Natural killer cell (primary cell): Measurements from ENCODE around the gene VPS18. TPM values are rescaled to one million over a fixed set of nuclear protein-coding genes. Genes with fewer than 3 reads are reported as not detected.
A peak's percentile ranks its signal among the peaks of the same experiment; 100 is the strongest.

ENCODE experiments used
- ATAC-seq, 3 donors: fragments of 150-1000 bp in 2 of 3; fragments of 200-7000 bp in 1 of 3; cut with Tn5 transposase; 1 replicate in 1 of 3; 2 replicates in 2 of 3; pipeline ENCODE4 v1.10.0; 2021; ENCODE audit warnings: mild to moderate bottlenecking in 2 of 3, moderate library complexity in 2 of 3
- DNase-seq, 2 donors: peaks; one replicate each; pipeline versions ENCODE4 v3.0.0 to v3.0.0-alpha.2; 2013 to 2021; ENCODE audit warnings: mixed read lengths in 1 of 2
- H3K27ac ChIP-seq: one replicate; pipeline ENCODE4 v1.5.1; 2013; ENCODE audit warnings: mild to moderate bottlenecking, low read length
- H3K27me3 ChIP-seq: one replicate; pipeline ENCODE4 v1.6.1; 2013; ENCODE audit warnings: low read length; ENCODE audit not compliant: control insufficient read depth, insufficient read depth
- H3K36me3 ChIP-seq: one replicate; pipeline ENCODE4 v1.6.1; 2013; ENCODE audit warnings: low read length; ENCODE audit not compliant: control insufficient read depth, insufficient read depth
- H3K4me1 ChIP-seq: one replicate; pipeline ENCODE4 v1.6.1; 2013; ENCODE audit warnings: low read length; ENCODE audit not compliant: control insufficient read depth, insufficient read depth
- H3K4me3 ChIP-seq: one replicate; pipeline ENCODE4 v1.5.1; 2013; ENCODE audit warnings: low read length
- H3K9me3 ChIP-seq: one replicate; pipeline ENCODE4 v1.6.1; 2013; ENCODE audit warnings: low read length; ENCODE audit not compliant: control insufficient read depth, insufficient read depth
- H3K27ac Mint-ChIP-seq, 2 donors: one replicate each; pipeline ENCODE4 v1.8.0; 2022; ENCODE audit warnings: mild to moderate bottlenecking in 2 of 2, mixed read lengths in 2 of 2, moderate library complexity in 1 of 2
- H3K27me3 Mint-ChIP-seq, 2 donors: one replicate each; pipeline ENCODE4 v1.8.0; 2022; ENCODE audit warnings: low read depth in 2 of 2, mixed read lengths in 2 of 2
- H3K36me3 Mint-ChIP-seq: one replicate; pipeline ENCODE4 v1.8.0; 2022; ENCODE audit warnings: mixed read lengths
- H3K4me1 Mint-ChIP-seq, 2 donors: one replicate each; pipeline ENCODE4 v1.8.0; 2022; ENCODE audit warnings: mixed read lengths in 2 of 2
- H3K4me3 Mint-ChIP-seq: one replicate; pipeline ENCODE4 v1.8.0; 2022; ENCODE audit warnings: mild to moderate bottlenecking, moderate library complexity, mixed read lengths
- H3K9me3 Mint-ChIP-seq, 2 donors: one replicate each; pipeline ENCODE4 v1.8.0; 2022; ENCODE audit warnings: mixed read lengths in 2 of 2
- CTCF ChIP-seq: fragments of 200-600 bp; IDR thresholded peaks from one replicate; pipeline ENCODE4 v1.8.0; 2022; ENCODE audit warnings: antibody characterized with exemption
- WGBS: methylation state at CpG from one replicate; pipeline ENCODE4 v1.1.7; 2013; ENCODE audit warnings: missing lambda C conversion rate; ENCODE audit not compliant: insufficient coverage; 5-methylcytosine and 5-hydroxymethylcytosine counted together
- intact Hi-C: fragments of 100-400 bp; cut with micrococcal nuclease; formaldehyde crosslinking; loops from one replicate; pipeline ENCODE4 v1.14.2; 2022
- total RNA-seq, 4 donors: library from RNA; stranded (reverse); fragments of 120-200 nt in 1 of 4; gene quantifications; one replicate each; pipeline versions ENCODE4 v1.2.3 to v1.2.4, GENCODE V29; 2013 to 2022

The VPS18 gene
- total RNA-seq, 3 donors from 2014 or later (not counting 1 experiment from before 2014, with no cell fraction given): 30.8 to 35.6 (median 34.1) TPM

DNA sequence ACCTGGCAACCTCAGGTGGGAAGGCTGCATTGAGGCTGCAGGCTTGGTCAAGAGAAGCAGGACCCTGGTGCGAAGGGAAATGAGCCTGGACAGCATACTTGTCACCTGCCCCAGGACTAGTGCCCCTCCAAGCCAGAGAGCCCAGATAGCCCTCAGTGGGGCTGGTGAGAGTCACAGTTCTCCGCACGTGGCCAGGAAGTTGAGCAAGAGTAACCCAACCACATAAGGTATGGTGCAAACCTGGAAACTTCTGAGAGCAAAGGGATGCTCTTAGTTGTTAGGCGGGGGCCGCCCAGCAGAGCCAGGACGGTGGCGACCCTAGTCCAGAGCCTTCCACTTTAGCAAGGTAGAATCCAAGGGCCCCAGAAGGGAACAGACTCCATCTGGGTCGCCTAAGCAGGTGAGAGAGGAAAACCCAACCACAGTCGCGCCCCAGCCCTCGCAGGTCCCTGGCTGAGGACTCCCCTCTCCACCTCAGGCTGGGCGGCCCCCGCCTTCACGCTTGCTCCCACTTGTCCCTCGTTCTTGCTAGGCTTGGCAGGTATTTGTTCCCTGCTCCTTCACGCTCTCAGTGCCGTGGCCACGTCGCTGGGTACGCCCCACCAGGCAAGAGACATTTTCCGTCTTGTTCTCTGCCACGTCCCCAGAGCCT is 1.1 kb upstream of the VPS18 start:
- peaks cover 37 to 44% of the 10 kb centered on the region in 2 donors for H3K4me1 Mint-ChIP-seq
- WGBS: 77% methylated on average over 22 of the region's 22 CpGs
- H3K9me3 ChIP-seq: no peaks in the 10 kb centered on the region
- H3K27me3 ChIP-seq: no peaks in the 10 kb centered on the region
- ATAC-seq: no peak
- H3K27me3 Mint-ChIP-seq: peaks cover 0 to 5% of the 10 kb centered on the region in 2 donors
- H3K4me3 Mint-ChIP-seq: peak overlapping the region; percentile 100
- H3K27ac ChIP-seq: no peak overlapping the region
- H3K9me3 Mint-ChIP-seq: no peaks in the 10 kb centered on the region
- peak in 1 of 2 donors; percentile 32 for DNase-seq
- H3K4me3 ChIP-seq: no peak overlapping the region
- H3K36me3 ChIP-seq: peaks cover 14% of the 10 kb centered on the region
- H3K27ac Mint-ChIP-seq: peak overlapping the region; percentile 98
- no peak for TF ChIP-seq CTCF
- intact Hi-C loops: loop anchor here (5.0 to 10.0 kb wide), 2 partner anchors 216 to 328 kb away; partner anchors contain the start of genes CCDC32 and RPUSD2
- no peaks in the 10 kb centered on the region for H3K36me3 Mint-ChIP-seq
- H3K4me1 ChIP-seq: peaks cover 30% of the 10 kb centered on the region

- Histone ChIP-seq H3K27me3 (no peaks in the 10 kb centered on the region), H3K27ac (peak overlapping the region; percentile 81), H3K4me3 (peak overlapping the region; percentile 73), H3K9me3 (no peaks in the 10 kb centered on the region), H3K36me3 (peaks cover 28% of the 10 kb centered on the region), H3K4me1 (peaks cover 30% of the 10 kb centered on the region)
- peak overlapping the region; percentile 98 for H3K27ac Mint-ChIP-seq
- 3% methylated on average over 32 of the region's 33 CpGs for WGBS
- DNase-seq: peak; percentile 53 to 78
- peaks cover 37 to 44% of the 10 kb centered on the region in 2 donors for H3K4me1 Mint-ChIP-seq
- TF ChIP-seq CTCF: no peak
- H3K4me3 Mint-ChIP-seq: peak overlapping the region; percentile 100
- no peaks in the 10 kb centered on the region for H3K36me3 Mint-ChIP-seq
- intact Hi-C loops: loop anchor here (1.0 to 10.0 kb wide), 4 partner anchors 38 to 330 kb away; partner anchors contain the start of genes CCDC32 and RPUSD2
- peaks cover 0 to 5% of the 10 kb centered on the region in 2 donors for H3K27me3 Mint-ChIP-seq
- peak; percentile 42 to 69 (median 53) for ATAC-seq
- no peaks in the 10 kb centered on the region for H3K9me3 Mint-ChIP-seq
These were observed 615 bp downstream of the VPS18 start for GRCh38 chr15:40894681-40895448.

GRCh38 chr15:40899536-40900207 is 5.4 kb downstream of the VPS18 start:
- Mint-ChIP-seq H3K36me3 (no peaks in the 10 kb centered on the region), H3K4me1 (peaks cover 37 to 52% of the 10 kb centered on the region in 2 donors), H3K27ac (no peak overlapping the region), H3K9me3 (no peaks in the 10 kb centered on the region), H3K4me3 (no peak overlapping the region), H3K27me3 (no peaks in the 10 kb centered on the region)
- no peak for TF ChIP-seq CTCF
- DNase-seq (no peak), ATAC-seq (no peak)
- Histone ChIP-seq H3K4me3 (no peak overlapping the region), H3K9me3 (no peaks in the 10 kb centered on the region), H3K27me3 (no peaks in the 10 kb centered on the region), H3K4me1 (peaks cover 33% of the 10 kb centered on the region), H3K27ac (no peak overlapping the region), H3K36me3 (peaks cover 59% of the 10 kb centered on the region)
- intact Hi-C loops: loop anchor here (10.0 kb wide), 1 partner anchor 335 kb away; the partner anchor contains the start of genes CCDC32 and RPUSD2
- 87% methylated on average over 33 of the region's 33 CpGs for WGBS
